NCI-H187 treated with DMSO at 0.1 percent for 48 hours (cell line): ENCODE results near the gene NUMB.

Experiments used
- DNase-seq: peaks from one replicate; lab custom pipeline; 2025; lab: John Stamatoyannopoulos, UW

Gene NUMB

DNA sequence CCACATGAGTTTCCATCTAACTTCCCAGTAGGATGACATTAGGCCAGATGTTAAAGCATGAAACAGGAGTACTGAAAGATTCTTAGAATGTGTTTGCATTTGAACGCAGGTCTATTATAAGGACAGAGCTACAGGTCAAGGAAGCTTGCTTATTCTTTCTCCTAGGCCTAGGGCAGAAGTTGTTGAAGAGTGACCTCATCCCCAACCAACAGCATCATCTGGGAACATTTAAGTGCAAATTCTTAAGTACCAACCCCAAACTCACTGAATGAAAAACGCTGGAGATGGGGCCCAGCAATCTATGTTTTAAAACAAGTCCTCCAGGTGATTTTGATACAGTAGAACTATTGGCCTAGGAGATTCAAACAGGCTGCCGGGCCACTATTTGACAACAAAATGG lies 168.6 kb downstream of the NUMB start:
- DNase-seq, result no peak

DNA sequence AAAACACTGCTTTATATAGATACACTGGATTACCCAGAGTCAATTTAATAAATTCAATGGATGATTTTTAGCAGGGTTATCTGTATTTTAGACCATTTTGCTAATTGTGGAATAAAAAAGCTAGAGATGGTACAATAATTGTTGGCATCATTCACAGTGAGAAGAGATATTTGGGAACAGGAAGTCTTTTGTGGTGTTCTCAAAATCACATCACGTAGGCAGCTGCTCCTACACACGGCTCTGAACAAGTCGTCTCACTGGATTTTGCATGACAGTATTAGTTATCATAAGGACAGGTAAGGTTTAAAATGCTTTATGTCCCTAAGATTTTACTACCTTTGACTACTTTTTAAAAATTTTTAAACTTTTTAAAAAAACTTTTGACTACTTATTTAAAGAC lies 169.0 kb downstream of the NUMB start:
- no peak for DNase-seq

DNA sequence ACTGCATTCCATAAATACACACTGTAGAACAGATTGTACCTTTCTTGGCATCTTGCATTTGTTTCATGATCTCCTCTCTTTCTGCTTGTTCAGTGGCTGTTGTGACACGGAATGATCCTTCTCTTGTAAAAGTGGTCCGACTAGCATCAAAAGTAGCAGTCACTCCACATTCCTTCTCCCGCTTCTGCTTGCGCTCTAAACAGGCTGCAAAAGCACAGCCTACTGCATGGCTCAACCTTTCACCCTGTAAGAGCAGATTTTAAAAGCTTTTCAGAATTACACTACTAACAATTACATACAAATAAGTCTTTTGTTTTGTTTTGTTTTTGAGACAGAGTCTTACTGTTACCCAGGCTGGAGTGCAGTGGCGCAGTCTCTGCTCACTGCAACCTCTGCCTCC lies 171.3 kb downstream of the NUMB start:
- DNase-seq, result no peak

DNA sequence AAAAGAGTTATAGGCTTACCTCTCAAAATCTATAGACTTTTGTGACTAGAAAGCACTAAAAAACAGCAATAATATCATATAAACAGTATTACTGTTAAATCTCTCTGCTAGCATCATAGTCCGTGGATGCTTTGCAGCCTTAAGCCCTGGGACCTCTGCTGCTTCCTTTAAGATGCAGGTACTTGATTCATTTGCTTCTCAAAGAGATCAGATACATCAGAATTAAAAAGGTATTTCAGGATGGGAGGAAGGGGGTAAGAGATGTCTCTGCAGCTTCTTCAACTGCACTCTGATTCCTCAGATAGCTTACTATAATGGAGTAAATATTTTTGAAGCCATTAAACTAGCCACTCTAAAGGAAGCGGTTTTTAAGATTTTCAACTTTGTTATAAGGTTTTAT lies 171.7 kb downstream of the NUMB start:
- DNase-seq, result no peak

DNA sequence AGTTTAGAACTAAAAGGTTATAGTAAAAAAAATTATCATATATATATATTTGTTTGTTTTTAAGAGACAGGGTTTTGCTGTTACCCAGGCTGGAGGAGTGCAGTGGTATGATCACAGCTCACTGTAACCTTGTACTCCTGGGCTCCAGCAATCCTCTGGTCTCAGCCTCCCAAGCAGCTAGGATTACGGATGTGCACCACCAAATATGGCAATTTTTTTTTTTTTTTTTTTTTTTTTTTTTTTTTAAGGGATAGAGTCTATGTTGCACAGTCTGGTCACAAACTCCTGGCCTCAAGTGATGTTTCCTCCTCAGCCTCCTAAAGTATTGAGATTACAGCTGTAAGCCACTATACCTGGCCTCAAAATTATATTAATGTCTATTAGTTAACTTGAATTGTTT lies 172.4 kb downstream of the NUMB start:
- no peak for DNase-seq

DNA sequence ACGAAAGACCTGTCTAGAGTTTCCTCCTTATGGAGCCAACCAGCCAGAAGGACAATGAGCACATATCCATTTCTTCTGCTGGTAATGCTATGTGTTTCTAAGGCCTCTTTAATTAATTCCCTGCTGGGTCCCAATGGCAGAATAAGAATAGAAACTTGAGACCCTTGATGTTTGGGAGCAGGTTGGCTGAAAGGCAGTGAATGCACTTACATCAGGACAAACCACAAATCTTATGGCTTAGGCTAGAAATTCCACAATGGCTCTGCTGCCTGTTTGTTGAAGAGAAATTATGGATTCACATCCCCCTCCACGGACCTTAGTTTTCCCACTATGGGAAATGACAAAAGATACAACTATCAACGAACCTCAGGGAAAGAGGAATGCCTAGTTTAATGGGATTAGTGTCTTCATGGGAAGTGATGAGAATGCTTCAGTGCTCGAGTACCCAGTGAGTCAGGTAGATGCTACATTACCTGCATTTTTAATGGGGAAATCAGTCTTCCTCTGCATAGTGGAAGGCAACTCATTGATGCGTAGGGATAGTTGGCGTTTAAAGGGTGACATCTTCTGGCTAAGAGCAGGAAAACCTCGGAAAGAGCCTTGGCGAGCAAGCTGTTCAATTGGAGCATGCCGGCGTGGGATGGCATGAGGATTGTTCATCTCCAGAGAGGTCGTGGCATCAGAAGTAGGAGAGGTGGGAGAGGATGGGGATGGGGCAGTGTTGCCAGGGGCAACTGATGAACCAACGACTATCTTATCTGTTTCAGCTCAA lies 174.6 kb downstream of the NUMB start:
- no peak for DNase-seq

DNA sequence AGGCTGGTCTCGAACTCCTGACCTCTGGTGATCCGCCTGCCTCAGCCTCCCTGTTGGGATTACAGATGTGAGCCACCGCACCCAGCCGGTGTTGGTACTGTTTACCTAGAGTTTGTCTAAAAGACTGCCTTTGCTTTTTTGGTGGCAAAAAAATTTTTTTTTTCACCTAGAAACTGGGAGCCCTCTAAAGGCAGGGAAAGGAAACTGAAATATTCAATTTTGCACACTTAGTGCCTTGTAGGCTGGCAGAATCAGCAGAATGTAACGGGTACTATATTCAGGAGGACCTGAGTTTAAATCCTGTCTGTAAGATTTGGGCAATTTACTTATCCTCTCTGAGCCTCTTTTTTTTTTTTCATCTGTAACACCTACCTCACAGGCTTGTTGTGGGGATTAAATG lies 177.4 kb downstream of the NUMB start:
- DNase-seq, result no peak

DNA sequence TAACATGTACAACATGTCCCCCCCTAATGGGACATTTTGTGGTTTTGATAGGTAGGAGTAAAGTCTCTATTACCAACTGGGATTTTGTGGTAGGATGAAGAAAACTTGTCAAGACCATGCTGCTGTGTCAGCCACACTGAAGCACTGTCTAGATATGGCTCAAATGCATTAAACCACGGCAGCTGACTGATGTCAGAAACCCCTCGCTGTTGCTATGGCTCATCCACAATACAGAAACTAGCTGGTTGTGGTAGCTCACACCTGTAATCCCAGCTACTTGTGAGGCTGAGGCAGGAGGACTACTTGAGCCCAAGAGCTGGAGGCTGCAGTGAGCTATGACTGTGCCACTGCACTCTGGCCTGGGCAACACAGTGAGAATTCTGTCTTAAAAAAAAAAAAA lies 181.0 kb downstream of the NUMB start:
- no peak for DNase-seq

DNA sequence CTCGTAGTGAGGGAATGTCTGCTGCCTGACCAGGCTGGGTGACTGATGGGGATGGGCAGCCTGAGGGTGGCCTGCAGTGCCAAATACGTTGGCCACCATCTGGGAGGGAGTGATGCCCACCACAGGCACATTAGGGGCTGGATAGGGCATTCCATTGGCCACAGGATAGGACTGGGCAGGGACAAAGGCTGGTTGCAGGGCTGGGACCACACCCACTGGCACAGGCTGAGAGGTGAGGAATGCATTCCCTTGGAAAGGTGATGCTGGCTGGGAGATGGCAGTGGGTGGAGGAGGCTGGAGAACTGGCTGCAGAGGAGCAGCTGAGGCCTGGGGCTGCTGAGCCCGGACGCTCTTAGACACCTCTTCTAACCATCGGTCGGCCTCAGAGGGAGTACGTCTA lies 181.5 kb downstream of the NUMB start:
- DNase-seq, result no peak

DNA sequence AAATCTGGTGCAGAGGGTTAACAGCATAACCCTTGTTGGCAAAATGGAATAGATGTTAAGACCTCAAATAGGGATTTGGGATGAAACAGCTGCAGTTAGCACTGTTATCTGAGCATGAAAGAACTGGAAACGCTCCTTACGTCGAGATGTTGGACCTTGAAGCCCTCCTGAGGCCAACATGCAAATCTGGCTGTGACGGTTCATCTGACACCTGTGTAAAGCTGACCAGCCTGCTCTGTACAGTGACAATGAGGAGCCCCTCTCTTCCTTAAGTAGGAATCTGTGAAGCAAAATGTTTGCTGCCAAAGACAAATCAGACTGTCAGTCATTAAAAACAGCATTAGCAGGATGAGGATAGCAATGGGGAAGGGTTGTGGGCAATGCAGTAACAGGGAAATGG lies 184.5 kb downstream of the NUMB start:
- DNase-seq, result no peak

DNA sequence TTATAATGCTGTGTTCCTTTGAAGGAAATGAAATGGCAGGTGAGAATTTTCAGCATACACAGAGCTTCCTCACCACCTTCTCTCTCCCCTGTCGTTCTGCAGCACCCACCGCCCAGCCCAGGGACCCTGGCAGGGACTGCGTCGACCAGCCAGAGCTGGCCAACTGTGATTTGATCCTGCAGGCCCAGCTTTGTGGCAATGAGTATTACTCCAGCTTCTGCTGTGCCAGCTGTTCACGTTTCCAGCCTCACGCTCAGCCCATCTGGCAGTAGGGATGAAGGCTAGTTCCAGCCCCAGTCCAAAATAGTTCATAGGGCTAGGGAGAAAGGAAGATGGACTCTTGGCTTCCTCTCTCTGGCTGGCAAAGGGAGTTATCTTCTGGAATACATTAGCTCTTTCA lies 186.0 kb downstream of the NUMB start:
- no peak for DNase-seq

DNA sequence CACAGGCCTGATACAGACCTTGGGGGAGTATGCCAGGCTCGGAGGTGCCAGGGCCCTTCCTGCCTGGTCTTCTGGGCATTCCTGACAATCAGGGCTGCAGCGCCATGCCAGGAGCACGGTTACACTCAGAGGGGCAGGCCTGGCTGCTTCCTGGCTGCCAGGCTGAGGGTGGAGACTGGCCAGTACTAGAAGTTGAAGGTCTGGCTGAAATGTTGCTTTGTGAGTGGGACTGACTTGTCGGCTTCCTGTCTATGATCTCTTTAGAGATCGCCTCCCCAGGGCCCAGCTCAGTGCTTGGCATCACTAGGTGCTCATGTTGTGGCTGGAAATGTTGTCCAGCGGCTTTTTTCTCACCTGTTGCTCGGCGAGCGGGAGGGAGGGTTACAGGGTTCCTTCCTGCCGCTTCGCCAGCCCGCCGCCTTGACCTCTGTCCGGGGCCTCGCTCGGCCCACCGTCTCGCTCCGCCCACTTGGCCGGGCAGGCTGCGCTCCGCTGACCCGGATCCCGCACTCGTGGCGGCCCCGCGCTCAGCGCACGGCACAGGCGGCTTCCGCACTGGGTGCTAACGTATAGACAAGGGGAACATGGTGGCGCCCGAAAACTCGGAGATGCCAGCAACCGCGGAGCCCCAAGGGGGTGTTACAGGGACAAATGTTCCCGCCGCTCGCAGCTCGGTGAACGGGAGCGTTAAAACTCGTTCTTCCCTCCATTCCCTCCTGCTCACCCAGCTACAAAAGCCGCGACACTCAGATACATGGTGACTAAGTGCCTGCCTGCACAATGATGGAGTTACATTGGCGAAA lies 188.4 kb downstream of the NUMB start:
- no peak for DNase-seq

DNA sequence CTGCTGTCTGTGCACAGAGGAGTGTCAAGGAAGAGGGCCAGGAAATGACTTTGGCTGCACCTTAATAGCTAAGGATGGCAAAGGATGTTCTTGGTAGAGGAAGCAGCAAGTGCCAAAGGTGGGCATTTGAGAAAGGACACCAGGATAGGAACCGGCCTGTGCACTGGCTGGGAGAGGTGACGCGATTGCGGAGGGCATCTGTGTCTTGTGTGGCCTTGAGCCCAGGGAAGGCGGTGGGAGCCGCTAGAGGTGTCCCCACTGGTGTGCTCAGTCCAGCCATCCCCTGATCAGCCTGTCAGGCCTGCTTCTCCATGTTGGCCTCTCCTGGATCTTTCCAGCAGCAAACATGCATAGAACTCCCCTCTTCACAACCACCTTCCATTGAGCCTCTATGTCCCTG lies 190.9 kb downstream of the NUMB start:
- DNase-seq, result no peak

DNA sequence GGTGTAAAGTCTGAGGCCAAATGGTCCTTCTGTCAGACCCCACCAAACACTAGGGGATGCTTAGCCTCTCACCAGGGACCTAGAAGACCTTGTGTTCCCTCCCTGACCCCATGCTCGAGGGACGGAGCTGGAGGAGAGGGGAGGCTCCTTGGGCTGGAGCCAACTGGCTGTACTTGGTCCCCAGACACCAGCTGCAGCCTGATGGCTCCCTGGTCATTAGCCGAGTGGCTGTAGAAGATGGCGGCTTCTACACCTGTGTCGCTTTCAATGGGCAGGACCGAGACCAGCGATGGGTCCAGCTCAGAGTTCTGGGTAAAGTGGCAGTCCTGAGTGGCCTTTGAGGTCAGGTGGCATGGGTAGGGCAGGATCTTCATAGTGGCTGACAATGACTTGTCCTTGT lies 192.0 kb downstream of the NUMB start:
- DNase-seq, result no peak

DNA sequence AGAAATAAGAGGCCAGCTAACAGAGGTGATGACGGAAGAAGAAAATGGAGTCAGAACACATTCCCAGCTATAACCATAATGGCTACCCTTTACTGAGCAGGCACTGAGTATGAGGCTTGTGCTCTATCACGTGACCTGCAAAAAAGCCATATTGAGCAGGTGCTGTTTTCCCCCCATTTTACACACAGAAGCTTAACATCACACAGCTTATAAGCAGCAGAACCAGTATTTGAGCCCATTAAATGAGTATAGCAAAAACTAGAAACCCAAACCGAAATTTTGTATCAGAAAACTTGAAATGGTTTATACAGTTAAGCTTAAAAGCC lies 192.7 kb downstream of the NUMB start:
- DNase-seq, result no peak

DNA sequence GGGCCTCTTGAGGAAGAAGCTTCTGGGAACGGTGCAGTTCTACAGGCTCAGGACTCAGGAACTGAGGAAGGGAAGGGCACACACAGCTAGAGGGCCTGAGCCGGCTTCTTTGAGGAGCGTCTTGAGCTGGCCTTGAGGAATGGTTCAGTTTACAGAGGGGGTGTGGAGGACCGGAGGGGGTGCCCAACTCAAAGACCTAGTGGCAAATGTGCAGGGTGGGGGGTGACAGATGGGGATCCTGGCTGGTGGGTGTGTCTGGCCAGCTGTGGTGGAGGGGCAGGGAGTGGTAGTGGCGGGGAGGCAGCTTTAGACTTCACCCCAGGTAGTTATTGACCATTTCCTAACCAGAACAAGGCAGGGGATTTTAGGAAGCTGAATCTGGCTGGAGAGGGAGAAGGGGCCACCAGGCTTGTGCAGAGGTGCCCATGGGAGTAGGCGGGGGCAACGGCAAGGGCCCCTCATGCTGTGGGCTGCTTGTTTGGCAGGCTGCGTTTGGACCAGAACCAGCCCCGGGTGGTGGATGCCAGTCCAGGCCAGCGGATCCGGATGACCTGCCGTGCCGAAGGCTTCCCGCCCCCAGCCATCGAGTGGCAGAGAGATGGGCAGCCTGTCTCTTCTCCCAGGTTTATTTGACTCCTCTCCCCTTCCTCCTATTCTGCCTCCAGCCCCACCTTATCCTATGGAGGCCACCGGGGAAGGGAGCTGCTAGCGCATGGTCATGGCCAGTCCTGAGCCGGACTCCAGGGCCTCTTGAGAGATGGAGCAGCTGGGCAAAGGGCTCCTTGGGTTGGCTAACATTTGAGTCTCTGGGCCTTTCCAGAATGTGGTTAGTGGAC lies 193.2 kb downstream of the NUMB start:
- no peak for DNase-seq

DNA sequence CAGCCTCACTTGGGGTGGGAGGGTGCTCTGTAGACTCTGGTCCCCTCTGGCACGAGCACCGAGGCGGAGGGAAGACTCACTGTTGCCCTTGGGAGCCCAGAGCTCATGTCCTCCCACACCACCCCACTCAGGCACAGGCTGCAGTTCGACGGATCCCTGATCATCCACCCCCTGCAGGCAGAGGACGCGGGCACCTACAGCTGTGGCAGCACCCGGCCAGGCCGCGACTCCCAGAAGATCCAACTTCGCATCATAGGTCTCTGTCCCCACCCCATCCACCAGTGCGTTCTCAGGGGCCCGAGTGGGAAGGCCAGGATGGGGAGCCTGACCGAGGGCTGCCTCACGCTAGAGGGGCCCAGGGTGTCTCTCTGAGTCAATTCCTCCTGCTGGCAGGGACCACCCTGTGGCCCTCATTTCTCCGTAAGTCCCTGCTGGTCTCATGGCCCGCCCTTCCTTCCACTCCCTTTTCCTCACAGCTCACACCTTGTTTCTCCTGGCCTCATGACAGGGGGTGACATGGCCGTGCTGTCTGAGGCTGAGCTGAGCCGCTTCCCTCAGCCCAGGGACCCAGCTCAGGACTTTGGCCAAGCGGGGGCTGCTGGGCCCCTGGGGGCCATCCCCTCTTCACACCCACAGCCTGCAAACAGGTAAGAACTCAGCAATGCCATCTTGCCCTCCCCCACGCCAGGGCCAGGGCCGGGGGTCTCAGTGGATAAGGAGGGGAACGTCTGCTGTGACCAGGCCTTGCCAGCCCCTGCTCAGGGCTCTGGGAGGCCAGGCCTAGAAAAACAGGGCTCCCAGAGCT lies 194.1 kb downstream of the NUMB start:
- no peak for DNase-seq

DNA sequence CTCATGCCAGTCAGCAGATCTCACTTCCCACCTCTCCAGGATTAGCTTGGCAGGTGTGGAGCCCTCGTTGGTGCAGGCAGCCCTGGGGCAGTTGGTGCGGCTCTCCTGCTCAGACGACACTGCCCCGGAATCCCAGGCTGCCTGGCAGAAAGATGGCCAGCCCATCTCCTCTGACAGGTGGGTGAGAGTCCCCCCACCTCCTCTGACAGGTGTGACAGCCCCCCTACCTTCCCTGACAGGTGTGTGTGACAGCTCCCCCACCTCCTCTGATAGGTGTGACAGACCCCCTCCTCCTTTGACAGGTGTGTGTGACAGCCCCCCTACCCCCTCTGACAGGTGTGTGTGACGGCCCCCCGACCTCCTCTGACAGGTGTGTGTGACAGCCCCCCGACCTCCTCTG lies 194.7 kb downstream of the NUMB start:
- DNase-seq, result no peak

DNA sequence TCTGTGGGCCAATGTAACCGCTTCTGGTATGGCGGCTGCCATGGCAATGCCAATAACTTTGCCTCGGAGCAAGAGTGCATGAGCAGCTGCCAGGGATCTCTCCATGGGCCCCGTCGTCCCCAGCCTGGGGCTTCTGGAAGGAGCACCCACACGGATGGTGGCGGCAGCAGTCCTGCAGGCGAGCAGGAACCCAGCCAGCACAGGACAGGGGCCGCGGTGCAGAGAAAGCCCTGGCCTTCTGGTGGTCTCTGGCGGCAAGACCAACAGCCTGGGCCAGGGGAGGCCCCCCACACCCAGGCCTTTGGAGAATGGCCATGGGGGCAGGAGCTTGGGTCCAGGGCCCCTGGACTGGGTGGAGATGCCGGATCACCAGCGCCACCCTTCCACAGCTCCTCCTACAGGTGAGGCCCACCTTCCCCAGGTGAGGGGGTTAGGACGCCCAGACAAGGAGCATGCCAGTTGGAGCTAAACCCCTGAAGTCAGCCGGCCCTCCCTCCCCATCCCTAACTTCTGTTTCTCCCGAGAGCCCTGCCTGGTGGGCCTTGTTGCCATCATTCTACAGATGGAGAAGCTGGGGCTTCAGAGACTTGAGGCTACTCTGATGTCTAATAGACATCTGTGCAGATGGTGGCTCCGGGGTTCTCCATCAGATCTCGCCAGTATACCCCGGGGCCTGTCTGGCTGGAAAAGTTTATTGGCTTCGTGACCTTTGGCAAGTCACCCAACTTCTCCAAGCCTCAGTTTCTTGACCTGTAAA lies 195.7 kb downstream of the NUMB start:
- no peak for DNase-seq

DNA sequence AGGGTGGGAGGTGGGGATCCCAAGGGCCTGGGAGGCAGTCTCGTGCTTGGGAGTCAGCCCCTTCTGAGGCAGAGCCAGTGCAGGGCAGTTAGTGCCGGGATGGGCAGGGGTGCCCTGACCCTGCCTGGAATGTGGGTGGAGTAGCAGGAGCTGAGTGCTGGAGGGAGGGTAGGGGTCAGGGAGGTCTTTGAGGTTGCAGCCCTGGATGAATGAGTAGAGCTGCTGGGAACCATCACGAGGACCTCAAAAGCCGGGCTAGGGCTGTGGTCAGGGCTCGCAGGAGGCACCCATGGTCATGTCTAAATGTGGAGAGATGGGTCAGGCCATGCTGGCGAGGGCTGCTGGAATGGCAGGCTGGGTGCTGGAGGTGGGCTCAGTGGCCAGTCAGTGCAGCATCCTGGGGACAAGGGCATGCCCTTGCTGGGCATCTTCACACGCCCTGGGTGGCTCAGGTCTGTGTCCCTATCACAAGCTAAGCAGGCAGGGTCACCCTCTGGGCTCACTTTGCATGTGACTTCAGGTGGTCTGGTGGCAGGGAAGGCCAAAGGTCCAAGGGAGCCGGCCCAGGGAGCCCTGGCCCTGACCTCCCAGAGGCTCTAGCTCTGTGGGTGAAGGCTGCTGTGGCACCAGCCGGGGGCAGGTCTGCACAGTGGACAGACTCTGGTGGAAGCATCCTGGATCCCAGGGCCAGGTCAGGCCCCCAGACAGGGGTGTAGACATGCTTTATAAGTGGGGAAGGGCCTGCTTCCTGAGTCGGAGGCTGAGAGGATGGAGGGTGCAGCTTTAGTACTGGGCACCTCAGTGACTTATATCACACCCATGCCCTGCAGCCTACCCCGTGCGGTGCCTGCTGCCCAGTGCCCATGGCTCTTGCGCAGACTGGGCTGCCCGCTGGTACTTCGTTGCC lies 196.6 kb downstream of the NUMB start:
- DNase-seq, result no peak
